Panc1 (cell line): Measurements from ENCODE around the gene MATN1. TPM values are rescaled to one million over a fixed set of nuclear protein-coding genes. Genes with fewer than 3 reads are reported as not detected.

Experiments
- ATAC-seq: fragments of 200-7000 bp; cut with Tn5 transposase; 2 replicates; pipeline ENCODE4 v1.9.1; 2020; ENCODE audit warnings: mild to moderate bottlenecking, moderate library complexity
- BruUV-seq: library from RNA; stranded (reverse); fragments of 400-500 nt; replicated peaks from 2 replicates; lab custom pipeline; 2021; lab: Mats Ljungman, UMichigan
- CTCF ChIA-PET: fragments of 300-600 bp; sonication (Branson Sonifier 250); formaldehyde crosslinking; loops from one replicate; lab custom pipeline; 2022; ENCODE audit warnings: antibody characterized with exemption; lab: Charles Lee
- POLR2A ChIA-PET: fragments of 300-600 bp; sonication (Branson Sonifier 250); formaldehyde crosslinking; loops from one replicate; lab custom pipeline; 2022; ENCODE audit warnings: antibody characterized with exemption; lab: Charles Lee
- DNase-seq: peaks from one replicate; pipeline ENCODE4 v3.0.0-alpha.2; 2010; ENCODE audit warnings: low read depth, low spot score
- H3K27ac ChIP-seq: 2 replicates; pipeline ENCODE4 v1.5.1; 2011; ENCODE audit warnings: mild to moderate bottlenecking, low read length, inconsistent platforms
- H3K27me3 ChIP-seq: fragments of 200-500 bp; sonication (Bioruptor generic); 2 replicates; pipeline ENCODE4 v1.6.0; 2014; ENCODE audit warnings: low read length, inconsistent platforms; ENCODE audit not compliant: control insufficient read depth, insufficient read depth
- H3K36me3 ChIP-seq: fragments of 200-500 bp; sonication (Bioruptor generic); 2 replicates; pipeline ENCODE4 v1.5.1; 2014; ENCODE audit warnings: inconsistent platforms, mild to moderate bottlenecking, low read length, moderate library complexity; ENCODE audit not compliant: control insufficient read depth, insufficient read depth
- H3K4me1 ChIP-seq: 2 replicates; pipeline ENCODE4 v1.5.1; 2011; ENCODE audit warnings: inconsistent platforms, mild to moderate bottlenecking, low read length, moderate library complexity; ENCODE audit not compliant: control insufficient read depth, insufficient read depth
- H3K4me3 ChIP-seq, 2 experiments: 2 replicates each; pipeline ENCODE4 v1.5.1; 2011 to 2012; ENCODE audit warnings: low read depth in 2 of 2, low read length in 2 of 2, mild to moderate bottlenecking in 2 of 2, inconsistent platforms in 1 of 2, moderate library complexity in 1 of 2
- H3K9me3 ChIP-seq: fragments of 200-500 bp; sonication (Bioruptor generic); 2 replicates; pipeline ENCODE4 v1.5.1; 2014; ENCODE audit warnings: low read depth, mild to moderate bottlenecking, inconsistent platforms, low read length, moderate library complexity; ENCODE audit not compliant: control insufficient read depth, insufficient read depth
- POLR2AphosphoS5 ChIP-seq: IDR thresholded peaks from 2 replicates; pipeline ENCODE4 v1.6.1; 2012; ENCODE audit warnings: mild to moderate bottlenecking, low read depth, low read length, moderate library complexity
- REST ChIP-seq, 2 experiments: IDR thresholded peaks; 2 replicates each; pipeline ENCODE4 v1.6.1; 2011 to 2012; ENCODE audit warnings: low read depth in 2 of 2, control low read depth in 1 of 2, low read length in 1 of 2, mild to moderate bottlenecking in 1 of 2, moderate library complexity in 1 of 2; ENCODE audit not compliant: insufficient read depth in 1 of 2
- SIN3A ChIP-seq: IDR thresholded peaks from 2 replicates; pipeline ENCODE4 v1.6.1; 2012; ENCODE audit warnings: low read depth, mild to moderate bottlenecking, low read length, moderate library complexity, borderline replicate concordance; ENCODE audit not compliant: insufficient read depth
- TCF7L2 ChIP-seq: IDR thresholded peaks from 2 replicates; pipeline ENCODE4 v1.6.1; 2011; ENCODE audit warnings: mild to moderate bottlenecking, low read depth, low read length, inconsistent platforms
- in situ Hi-C: cut with HindIII; loops from 2 replicates; pipeline ENCODE4 v1.10.0; 2016; ENCODE audit warnings: low sequenced_read_pairs, low pct_unique_long_range_greater_than_20kb
- intact Hi-C: fragments of 100-400 bp; cut with micrococcal nuclease; formaldehyde crosslinking; loops from one replicate; pipeline ENCODE4 v1.10.0; 2022; ENCODE audit not compliant: unreplicated experiment
- total RNA-seq: library from RNA; stranded (reverse); gene quantifications from one replicate; pipeline ENCODE4 v1.2.1, GENCODE V29; 2021; ENCODE audit not compliant: unreplicated experiment
- TF ChIP-seq, protein P1 (sequence below): fragments of 450-650 bp; IDR thresholded peaks from 2 replicates; pipeline ENCODE4 v1.5.1; 2017; ENCODE audit warnings: mild to moderate bottlenecking

Gene MATN1
- total RNA-seq, 1 experiment from 2014 or later: 0.59 TPM

GRCh38 chr1:30765556-30766434 lies 42.4 kb upstream of the MATN1 start:
- intact Hi-C loops: no loop called here
- ChIA-PET CTCF (no interaction called here), POLR2A (no interaction called here)
- Histone ChIP-seq H3K36me3 (no peaks in the 10 kb centered on the region), H3K4me3 (no peak overlapping the region), H3K27ac (no peak overlapping the region), H3K4me1 (peaks cover 6% of the 10 kb centered on the region; the same call in 1 of the 2 replicates), H3K27me3 (no peaks in the 10 kb centered on the region), H3K9me3 (no peaks in the 10 kb centered on the region)
- DNase-seq (no peak), ATAC-seq (no peak)
- in situ Hi-C loops: no loop called here
- BruUV-seq: no TSS peak
- TF ChIP-seq REST (IDR thresholded peaks at IDR 0.05; ENCODE audit: insufficient read depth in 1 of 2, low read depth in 2 of 2, low read length in 1 of 2) (no peak), POLR2AphosphoS5 (no peak), TCF7L2 (no peak), SIN3A (no peak)
- TF ChIP-seq, protein P1, sequence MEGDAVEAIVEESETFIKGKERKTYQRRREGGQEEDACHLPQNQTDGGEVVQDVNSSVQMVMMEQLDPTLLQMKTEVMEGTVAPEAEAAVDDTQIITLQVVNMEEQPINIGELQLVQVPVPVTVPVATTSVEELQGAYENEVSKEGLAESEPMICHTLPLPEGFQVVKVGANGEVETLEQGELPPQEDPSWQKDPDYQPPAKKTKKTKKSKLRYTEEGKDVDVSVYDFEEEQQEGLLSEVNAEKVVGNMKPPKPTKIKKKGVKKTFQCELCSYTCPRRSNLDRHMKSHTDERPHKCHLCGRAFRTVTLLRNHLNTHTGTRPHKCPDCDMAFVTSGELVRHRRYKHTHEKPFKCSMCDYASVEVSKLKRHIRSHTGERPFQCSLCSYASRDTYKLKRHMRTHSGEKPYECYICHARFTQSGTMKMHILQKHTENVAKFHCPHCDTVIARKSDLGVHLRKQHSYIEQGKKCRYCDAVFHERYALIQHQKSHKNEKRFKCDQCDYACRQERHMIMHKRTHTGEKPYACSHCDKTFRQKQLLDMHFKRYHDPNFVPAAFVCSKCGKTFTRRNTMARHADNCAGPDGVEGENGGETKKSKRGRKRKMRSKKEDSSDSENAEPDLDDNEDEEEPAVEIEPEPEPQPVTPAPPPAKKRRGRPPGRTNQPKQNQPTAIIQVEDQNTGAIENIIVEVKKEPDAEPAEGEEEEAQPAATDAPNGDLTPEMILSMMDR: no peak

GRCh38 chr1:30764939-30765555 lies 41.7 kb upstream of the MATN1 start:
- TF ChIP-seq TCF7L2: no peak
- no peak for TF ChIP-seq POLR2AphosphoS5
- no peak for TF ChIP-seq REST (IDR thresholded peaks at IDR 0.05; ENCODE audit: insufficient read depth in 1 of 2, low read depth in 2 of 2, low read length in 1 of 2)
- TF ChIP-seq, protein P1: no peak
- no peak for TF ChIP-seq SIN3A
- in situ Hi-C loops (no loop called here), intact Hi-C loops (no loop called here)
- Histone ChIP-seq H3K4me3 (no peak overlapping the region), H3K27ac (no peak overlapping the region), H3K9me3 (no peaks in the 10 kb centered on the region), H3K4me1 (peaks cover 6% of the 10 kb centered on the region; the same call in 1 of the 2 replicates), H3K36me3 (no peaks in the 10 kb centered on the region), H3K27me3 (no peaks in the 10 kb centered on the region)
- ATAC-seq: no peak
- no peak for DNase-seq
- CTCF ChIA-PET: no interaction called here
- BruUV-seq: no TSS peak
- POLR2A ChIA-PET: no interaction called here
